Stimulated activated CD4-positive, alpha-beta T cell treated with anti-CD3 and anti-CD28 coated beads, TNF-alpha, amount 100 ng/mL, for 48 hours (primary cell): Measurements from ENCODE around the gene CLEC1A.

ENCODE experiments used
- DNase-seq, 3 donors: peaks; one replicate each; pipeline ENCODE4 v3.0.0-alpha.2; 2020; ENCODE audit warnings: low read depth in 3 of 3

CLEC1A gene

GRCh38 chr12:10101042-10101579 lies 2.3 kb upstream of the CLEC1A start:
- no peak for DNase-seq

- no peak for DNase-seq
Measured at GRCh38 chr12:10097521-10097920, 1.3 kb downstream of the CLEC1A start.

- DNase-seq: no peak
Measured at GRCh38 chr12:10095971-10096370, 2.8 kb downstream of the CLEC1A start.

- DNase-seq: no peak
Measured at GRCh38 chr12:10094646-10095395, 4.0 kb downstream of the CLEC1A start.

GRCh38 chr12:10088955-10089900 lies 9.6 kb downstream of the CLEC1A start:
- no peak for DNase-seq

GRCh38 chr12:10088031-10088430 lies 10.8 kb downstream of the CLEC1A start:
- no peak for DNase-seq

GRCh38 chr12:10086387-10086786 lies 12.4 kb downstream of the CLEC1A start:
- DNase-seq: no peak

GRCh38 chr12:10084733-10085132 lies 14.1 kb downstream of the CLEC1A start:
- DNase-seq: no peak

- DNase-seq: no peak
Measured at GRCh38 chr12:10082117-10082874, 16.5 kb downstream of the CLEC1A start.

- no peak for DNase-seq
Measured at GRCh38 chr12:10075451-10075850, 23.3 kb downstream of the CLEC1A start.

GRCh38 chr12:10073261-10073660 lies 25.5 kb downstream of the CLEC1A start:
- DNase-seq: no peak

GRCh38 chr12:10072131-10072530 lies 26.7 kb downstream of the CLEC1A start:
- DNase-seq: no peak

- DNase-seq: no peak
Measured at GRCh38 chr12:10070380-10070779, 28.4 kb downstream of the CLEC1A start.

- no peak for DNase-seq
Measured at GRCh38 chr12:10069976-10070375, 28.8 kb downstream of the CLEC1A start.

GRCh38 chr12:10069099-10069498 lies 29.7 kb downstream of the CLEC1A start:
- no peak for DNase-seq

GRCh38 chr12:10068644-10069043 lies 30.1 kb downstream of the CLEC1A start:
- DNase-seq: no peak

- DNase-seq: no peak
Measured at GRCh38 chr12:10067942-10068341, 30.8 kb downstream of the CLEC1A start.

GRCh38 chr12:10067264-10067663 lies 31.5 kb downstream of the CLEC1A start:
- no peak for DNase-seq

- DNase-seq: no peak
Measured at GRCh38 chr12:10065241-10065640, 33.5 kb downstream of the CLEC1A start.

- DNase-seq: no peak
Measured at GRCh38 chr12:10058387-10058786, 40.4 kb downstream of the CLEC1A start.

- no peak for DNase-seq
Measured at GRCh38 chr12:10052193-10052913, 46.4 kb downstream of the CLEC1A start.
